H1 (cell line): ENCODE measurements around the gene STXBP5. TPM values are rescaled to one million over a fixed set of nuclear protein-coding genes. Genes with fewer than 3 reads are reported as not detected.

Experiments used
- CTCF ChIA-PET: fragments of 300-600 bp; sonication (Branson Sonifier 250); formaldehyde crosslinking; loops from one replicate; lab custom pipeline; 2021; ENCODE audit not compliant: partially characterized antibody; lab: Charles Lee
- POLR2A ChIA-PET: fragments of 300-600 bp; sonication (Branson Sonifier 250); formaldehyde crosslinking; loops from one replicate; lab custom pipeline; 2021; ENCODE audit warnings: inconsistent platforms; ENCODE audit not compliant: partially characterized antibody; lab: Charles Lee
- DNase-seq, 2 experiments: peaks; one replicate each; pipeline versions ENCODE4 v3.0.0 to v3.0.0-alpha.2; 2010 to 2022; ENCODE audit warnings: low spot score in 2 of 2, low read depth in 1 of 2, mixed read lengths in 1 of 2
- FAIRE-seq: peaks from 2 replicates; lab custom pipeline; 2011; peaks lifted over from hg19 to GRCh38; lab: Jason Lieb, UNC
- H2AFZ ChIP-seq: 2 replicates; pipeline ENCODE4 v1.8.1; 2012; ENCODE audit warnings: low read length, inconsistent platforms
- H2AK5ac ChIP-seq: 2 replicates; pipeline ENCODE4 v1.6.1; 2013; ENCODE audit warnings: low read depth, low read length
- H2BK120ac ChIP-seq: replicated peaks from 2 replicates; pipeline ENCODE3; 2013; ENCODE audit warnings: low read depth, low read length, inconsistent platforms
- H2BK12ac ChIP-seq: 2 replicates; pipeline ENCODE4 v1.6.1; 2013; ENCODE audit warnings: low read depth, low read length
- H2BK15ac ChIP-seq: 2 replicates; pipeline ENCODE4 v1.6.1; 2013; ENCODE audit warnings: low read length
- H2BK20ac ChIP-seq: 2 replicates; pipeline ENCODE4 v1.6.1; 2013; ENCODE audit warnings: low read length
- H2BK5ac ChIP-seq: 2 replicates; pipeline ENCODE4 v1.6.1; 2013; ENCODE audit warnings: low read depth, low read length
- H3K14ac ChIP-seq: 2 replicates; pipeline ENCODE4 v1.6.1; 2013; ENCODE audit warnings: inconsistent platforms; ENCODE audit not compliant: insufficient read length
- H3K18ac ChIP-seq: 2 replicates; pipeline ENCODE4 v1.6.1; 2013; ENCODE audit warnings: low read length; ENCODE audit errors: extremely low read depth
- H3K23ac ChIP-seq: 2 replicates; pipeline ENCODE4 v1.6.1; 2013; ENCODE audit warnings: inconsistent platforms; ENCODE audit not compliant: insufficient read length
- H3K23me2 ChIP-seq: 2 replicates; pipeline ENCODE4 v1.6.1; 2013; ENCODE audit warnings: low read depth, low read length
- H3K27ac ChIP-seq: 2 replicates; pipeline ENCODE4 v1.6.1; 2011; ENCODE audit warnings: low read depth, low read length, inconsistent platforms
- H3K27me3 ChIP-seq, 4 experiments: replicated peaks in 1 of 4; 1 replicate in 1 of 4; 2 replicates in 3 of 4; pipeline versions ENCODE4 v1.6.1 to v1.8.1; 2011 to 2013; ENCODE audit warnings: low read length in 3 of 4, mild to moderate bottlenecking in 3 of 4, inconsistent platforms in 2 of 4, mixed read lengths in 2 of 4, moderate library complexity in 1 of 4; ENCODE audit not compliant: control insufficient read depth in 3 of 4, insufficient read depth in 3 of 4; ENCODE audit errors: extremely low read depth in 1 of 4
- H3K36me3 ChIP-seq, 4 experiments: 2 replicates each; pipeline versions ENCODE4 v1.6.1 to v1.8.1; 2011 to 2013; ENCODE audit warnings: mild to moderate bottlenecking in 4 of 4, low read length in 3 of 4, moderate library complexity in 2 of 4, control low read depth in 1 of 4, inconsistent platforms in 1 of 4; ENCODE audit not compliant: insufficient read depth in 4 of 4, control insufficient read depth in 2 of 4
- H3K4ac ChIP-seq: replicated peaks from 2 replicates; pipeline ENCODE3; 2013; ENCODE audit warnings: low read length, low read depth, mixed read lengths, inconsistent platforms; ENCODE audit not compliant: insufficient read length
- H3K4me1 ChIP-seq, 4 experiments: replicated peaks in 1 of 4; 1 replicate in 1 of 4; 2 replicates in 3 of 4; pipeline versions ENCODE4 v1.6.1 to v1.8.1; 2011 to 2013; ENCODE audit warnings: low read length in 3 of 4, inconsistent platforms in 2 of 4, mixed read lengths in 1 of 4; ENCODE audit not compliant: insufficient read depth in 4 of 4, control insufficient read depth in 3 of 4
- H3K4me2 ChIP-seq, 2 experiments: 2 replicates each; pipeline versions ENCODE4 v1.6.1 to v1.8.1; 2011 to 2013; ENCODE audit warnings: low read depth in 2 of 2, low read length in 2 of 2, control low read depth in 1 of 2, inconsistent platforms in 1 of 2, mild to moderate bottlenecking in 1 of 2; ENCODE audit not compliant: insufficient read depth in 1 of 2
- H3K4me3 ChIP-seq, 4 experiments: fragments of 200-600, 300-600 bp in 1 of 4; sonication (generic), shearing (Covaris generic), sonication (Bioruptor Twin) in 1 of 4; 2 replicates each; pipeline versions ENCODE4 v1.5.1 to v1.8.1; 2011 to 2016; ENCODE audit warnings: low read length in 4 of 4, low read depth in 3 of 4, control low read depth in 2 of 4, inconsistent platforms in 2 of 4, mild to moderate bottlenecking in 2 of 4, mixed read lengths in 1 of 4, moderate library complexity in 1 of 4; ENCODE audit not compliant: insufficient read depth in 2 of 4; ENCODE audit errors: extremely low read depth in 1 of 4
- H3K56ac ChIP-seq: replicated peaks from 2 replicates; pipeline ENCODE3; 2013; ENCODE audit warnings: low read depth, mild to moderate bottlenecking, mixed read lengths, low read length, inconsistent platforms; ENCODE audit not compliant: insufficient read length
- H3K79me1 ChIP-seq: 2 replicates; pipeline ENCODE4 v1.6.1; 2013; ENCODE audit warnings: low read depth, low read length, control low read depth
- H3K79me2 ChIP-seq, 2 experiments: 2 replicates each; pipeline versions ENCODE4 v1.6.1 to v1.8.1; 2012 to 2013; ENCODE audit warnings: low read length in 2 of 2, mild to moderate bottlenecking in 2 of 2, inconsistent platforms in 1 of 2; ENCODE audit not compliant: insufficient read depth in 2 of 2, control insufficient read depth in 1 of 2
- H3K9ac ChIP-seq, 4 experiments: replicated peaks in 1 of 4; 1 replicate in 1 of 4; 2 replicates in 3 of 4; pipeline versions ENCODE4 v1.6.1 to v1.8.1; 2011 to 2013; ENCODE audit warnings: low read depth in 3 of 4, low read length in 3 of 4, control low read depth in 2 of 4, mild to moderate bottlenecking in 2 of 4, moderate library complexity in 2 of 4, inconsistent platforms in 1 of 4; ENCODE audit errors: extremely low read depth in 1 of 4
- H3K9me3 ChIP-seq, 2 experiments: 2 replicates each; pipeline versions ENCODE4 v1.6.1 to v1.8.1; 2012 to 2013; ENCODE audit warnings: mild to moderate bottlenecking in 2 of 2, moderate library complexity in 2 of 2, control low read depth in 1 of 2, inconsistent platforms in 1 of 2, low read depth in 1 of 2, low read length in 1 of 2, mixed read lengths in 1 of 2; ENCODE audit not compliant: insufficient read depth in 2 of 2
- H4K20me1 ChIP-seq, 2 experiments: replicated peaks in 1 of 2; 2 replicates each; pipeline versions ENCODE3 to v1.8.1; 2011 to 2013; ENCODE audit warnings: inconsistent platforms in 2 of 2, low read length in 2 of 2, mild to moderate bottlenecking in 1 of 2; ENCODE audit not compliant: insufficient read depth in 2 of 2, control insufficient read depth in 1 of 2
- H4K5ac ChIP-seq: 2 replicates; pipeline ENCODE4 v1.6.1; 2013; ENCODE audit warnings: low read length, low read depth, mixed read lengths, inconsistent platforms; ENCODE audit not compliant: insufficient read length
- H4K8ac ChIP-seq: 2 replicates; pipeline ENCODE4 v1.8.0; 2013; ENCODE audit warnings: mild to moderate bottlenecking, moderate library complexity, low read length, inconsistent platforms; ENCODE audit not compliant: insufficient read depth; ENCODE audit errors: extremely low read depth
- H4K91ac ChIP-seq: replicated peaks from 2 replicates; pipeline ENCODE3; 2013; ENCODE audit warnings: low read length, mixed read lengths, inconsistent platforms; ENCODE audit not compliant: insufficient read length
- EP300 ChIP-seq, 2 experiments: IDR thresholded peaks; 1 replicate in 1 of 2; 2 replicates in 1 of 2; pipeline ENCODE4 v1.6.1; 2011 to 2012; ENCODE audit warnings: low read depth in 2 of 2, low read length in 2 of 2, mild to moderate bottlenecking in 2 of 2, borderline replicate concordance in 1 of 2, inconsistent platforms in 1 of 2, moderate library complexity in 1 of 2
- FOSL1 ChIP-seq: IDR thresholded peaks from 2 replicates; pipeline ENCODE4 v1.6.1; 2011; ENCODE audit warnings: mild to moderate bottlenecking, low read depth, low read length, moderate library complexity; ENCODE audit not compliant: insufficient read depth
- GABPA ChIP-seq: IDR thresholded peaks from 2 replicates; pipeline ENCODE4 v1.6.1; 2011; ENCODE audit warnings: mild to moderate bottlenecking, low read length, moderate library complexity, borderline replicate concordance; ENCODE audit not compliant: insufficient read depth
- HDAC6 ChIP-seq: IDR thresholded peaks from one replicate; pipeline ENCODE4 v1.7.1; 2012; ENCODE audit warnings: low read depth, mild to moderate bottlenecking, inconsistent platforms, low read length, moderate library complexity
- JUN ChIP-seq: IDR thresholded peaks from 2 replicates; pipeline ENCODE4 v1.6.1; 2011; ENCODE audit warnings: low read depth, mild to moderate bottlenecking, improper control_type of control experiment, low read length
- KDM4A ChIP-seq: IDR thresholded peaks from one replicate; pipeline ENCODE4 v1.7.1; 2012; ENCODE audit warnings: low read depth, mild to moderate bottlenecking, moderate library complexity, low read length, inconsistent platforms; ENCODE audit not compliant: severe bottlenecking
- MAFK ChIP-seq: IDR thresholded peaks from 2 replicates; pipeline ENCODE4 v1.6.1; 2012; ENCODE audit warnings: low read depth, mild to moderate bottlenecking, improper control_type of control experiment, low read length
- RFX5 ChIP-seq: IDR thresholded peaks from 2 replicates; pipeline ENCODE4 v1.6.1; 2011; ENCODE audit warnings: low read depth, low read length, improper control_type of control experiment, borderline replicate concordance
- RNF2 ChIP-seq: fragments of 200-900, 300-1000 bp; sonication (generic); IDR thresholded peaks from 2 replicates; pipeline ENCODE4 v1.7.1; 2016; ENCODE audit warnings: borderline replicate concordance, low read depth, mild to moderate bottlenecking, antibody characterized with exemption, low read length; ENCODE audit not compliant: poor library complexity, severe bottlenecking; ENCODE audit errors: missing control alignments
- SP1 ChIP-seq: IDR thresholded peaks from 2 replicates; pipeline ENCODE4 v1.6.1; 2011; ENCODE audit warnings: low read depth, low read length
- SP4 ChIP-seq: IDR thresholded peaks from 2 replicates; pipeline ENCODE4 v1.6.1; 2012; ENCODE audit warnings: low read length, inconsistent platforms
- SUZ12 ChIP-seq: fragments of 200-600 bp; sonication (generic); IDR thresholded peaks from 2 replicates; pipeline ENCODE4 v1.6.1; 2012; ENCODE audit warnings: mild to moderate bottlenecking, inconsistent platforms, low read length, moderate library complexity, mixed read lengths
- WGBS, 2 experiments: shearing (Covaris generic) in 1 of 2; methylation state at CpG; one replicate each; pipeline versions ENCODE4 v1.1.6 to v1.1.7; 2013 to 2015; ENCODE audit warnings: low lambda C conversion rate in 2 of 2, mixed read lengths in 2 of 2, inconsistent platforms in 1 of 2, low coverage in 1 of 2, missing lambda C conversion rate in 1 of 2; ENCODE audit not compliant: insufficient replicate concordance in 2 of 2, insufficient coverage in 1 of 2, insufficient read length in 1 of 2; ENCODE audit errors: extremely low coverage in 1 of 2, missing lambda C conversion rate in 1 of 2; 5-methylcytosine and 5-hydroxymethylcytosine counted together
- polyA plus RNA-seq, 7 experiments: library from polyadenylated mRNA; depleted of rRNA in 3 of 7; stranded (reverse) in 5 of 7; unstranded in 2 of 7; fragments of >200 nt in 5 of 7; fragments of 200-250 nt in 2 of 7; gene quantifications; 1 replicate in 5 of 7; 2 replicates in 1 of 7; 4 replicates in 1 of 7; pipeline versions ENCODE4 v1.2.1 to v1.2.3, GENCODE V29; 2011 to 2013; ENCODE audit warnings: missing spikeins in 2 of 7, mixed read lengths in 2 of 7
- total RNA-seq: library from RNA; stranded (reverse); fragmentation: NEBNext Ultra II Directional; extraction: Animal tissue kit (Norgen Biotek cat#: 25700); gene quantifications from 2 replicates; pipeline ENCODE4 v1.2.1, GENCODE V29; 2021
- TF ChIP-seq, protein P1 (sequence below): IDR thresholded peaks from 2 replicates; pipeline ENCODE4 v1.6.1; 2011; ENCODE audit warnings: low read depth, mild to moderate bottlenecking, low read length; ENCODE audit not compliant: insufficient read depth

Gene STXBP5
- total and polyA plus RNA-seq, 2 of the 8 experiments (the other 6 are each of a cell fraction or from before 2014, with no cell fraction given) = 2.7 to 10.8 TPM

GRCh38 chr6:147397306-147397705, 193.1 kb downstream of the STXBP5 start:
- H2BK15ac ChIP-seq = no peak overlapping the region
- no peak overlapping the region for H3K27ac ChIP-seq
- no peak overlapping the region for H2BK20ac ChIP-seq
- H3K9ac ChIP-seq = no peak overlapping the region
- H2BK120ac ChIP-seq = no peak overlapping the region
- no peak overlapping the region for H3K4me3 ChIP-seq
- FAIRE-seq (no peak), DNase-seq (no peak)
- H3K56ac ChIP-seq = no peak overlapping the region
- no peak overlapping the region for H3K23ac ChIP-seq
- H4K8ac ChIP-seq = no peak overlapping the region
- 93% methylated on average over 3 of the region's 3 CpGs; no CpG with 5 or more reads in 1 of the 2 experiments for WGBS, 2 experiments
- no peak overlapping the region for H3K4ac ChIP-seq
- no peak overlapping the region for H3K4me2 ChIP-seq
- no peak overlapping the region for H4K5ac ChIP-seq
- H3K79me1 ChIP-seq = no peaks in the 10 kb centered on the region
- H3K27me3 ChIP-seq = no peaks in the 10 kb centered on the region
- POLR2A ChIA-PET = interaction anchor here (0.6 kb wide), 1 partner anchor 17 kb away, joined by 4 read pairs; no protein-coding TSS in a partner anchor
- H4K20me1 ChIP-seq = no peaks in the 10 kb centered on the region
- H2BK12ac ChIP-seq = no peak overlapping the region
- H4K91ac ChIP-seq = no peak overlapping the region
- no peak overlapping the region for H3K14ac ChIP-seq
- no peaks in the 10 kb centered on the region for H3K36me3 ChIP-seq
- no peak overlapping the region for H2AFZ ChIP-seq
- no peak overlapping the region for H2AK5ac ChIP-seq
- no peak overlapping the region for H2BK5ac ChIP-seq
- no peak overlapping the region for H3K18ac ChIP-seq
- CTCF ChIA-PET = interaction anchor here (1.3 to 3.2 kb wide), 4 partner anchors 9 to 110 kb away, joined by 3 to 19 read pairs (median 10); partner anchors contain the start of gene SAMD5
- H3K79me2 ChIP-seq = no peaks in the 10 kb centered on the region
- H3K23me2 ChIP-seq = no peaks in the 10 kb centered on the region
- H3K9me3 ChIP-seq = peaks cover 11 to 12% of the 10 kb centered on the region in 2 experiments
- H3K4me1 ChIP-seq = no peaks in the 10 kb centered on the region
- TF ChIP-seq SP4 = no peak
- no peak for TF ChIP-seq HDAC6
- TF ChIP-seq, protein P1, sequence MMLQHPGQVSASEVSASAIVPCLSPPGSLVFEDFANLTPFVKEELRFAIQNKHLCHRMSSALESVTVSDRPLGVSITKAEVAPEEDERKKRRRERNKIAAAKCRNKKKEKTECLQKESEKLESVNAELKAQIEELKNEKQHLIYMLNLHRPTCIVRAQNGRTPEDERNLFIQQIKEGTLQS = no peak
- no peak for TF ChIP-seq GABPA
- no peak for TF ChIP-seq RFX5
- TF ChIP-seq JUN = no peak
- no peak for TF ChIP-seq EP300 (IDR thresholded peaks at IDR 0.05; ENCODE audit: borderline replicate concordance in 1 of 2, low read depth in 2 of 2, low read length in 2 of 2)
- no peak for TF ChIP-seq RNF2
- TF ChIP-seq FOSL1 = no peak
- no peak for TF ChIP-seq SUZ12
- no peak for TF ChIP-seq MAFK
- TF ChIP-seq KDM4A = no peak
- TF ChIP-seq SP1 = no peak
